RPMI7951 (cell line): ENCODE data around the gene PKD1. TPM values are rescaled to one million over a fixed set of nuclear protein-coding genes. Genes with fewer than 3 reads are reported as not detected.
"Not testable (repeated sequence)": the region's sequence is repeated elsewhere in the genome, so short reads cannot be mapped to it uniquely, and the experiment has no call there.

Source experiments
- DNase-seq: peaks from one replicate; pipeline ENCODE4 v3.0.0-alpha.2; 2012; ENCODE audit warnings: low read depth
- total RNA-seq: library from RNA; depleted of rRNA; stranded (reverse); fragments of >200 nt; shearing (Covaris generic); gene quantifications from 2 replicates; pipeline ENCODE4 v1.2.3, GENCODE V29; 2014

The PKD1 gene
- total RNA-seq, 1 experiment from 2014 or later: 19.1 TPM

DNA sequence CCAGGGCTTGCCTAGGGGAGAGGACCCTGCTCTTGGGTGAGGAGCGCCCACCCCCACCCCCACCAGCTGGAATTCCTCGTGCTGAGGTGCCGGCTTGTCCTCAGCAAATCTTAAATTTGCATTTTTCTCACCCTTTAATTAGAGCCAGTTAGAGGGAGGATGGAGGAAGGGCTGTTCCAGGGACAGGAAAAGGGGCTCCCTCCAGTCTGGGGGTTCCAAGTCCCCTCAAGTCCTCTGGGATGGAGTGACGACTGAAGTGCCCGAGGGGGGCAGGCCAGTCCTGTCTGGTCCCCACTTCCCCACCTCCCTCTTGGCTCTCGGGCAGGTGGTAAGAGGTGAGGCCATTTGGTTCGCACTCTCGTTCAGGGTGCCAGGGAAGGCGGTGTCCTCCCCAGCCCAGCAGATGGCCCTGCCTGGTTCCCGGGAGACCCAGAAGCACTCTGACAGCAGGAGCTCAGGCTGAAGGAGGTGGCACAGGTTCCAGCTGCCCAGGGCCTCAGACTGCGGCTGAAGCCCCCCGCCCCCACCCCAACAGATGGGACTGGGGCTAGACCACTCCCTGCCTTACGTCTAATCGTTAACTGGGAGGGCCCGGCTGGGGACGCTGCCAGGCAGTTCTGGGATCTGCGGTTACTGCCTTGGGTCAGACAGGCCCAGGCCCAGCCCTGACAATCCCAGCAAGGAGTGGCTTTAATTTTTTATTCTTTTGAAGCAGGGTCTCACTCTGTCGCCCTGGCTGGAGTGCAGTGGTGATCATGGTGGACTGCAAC, 14.9 kb upstream of the PKD1 start:
- no peak for DNase-seq

DNA sequence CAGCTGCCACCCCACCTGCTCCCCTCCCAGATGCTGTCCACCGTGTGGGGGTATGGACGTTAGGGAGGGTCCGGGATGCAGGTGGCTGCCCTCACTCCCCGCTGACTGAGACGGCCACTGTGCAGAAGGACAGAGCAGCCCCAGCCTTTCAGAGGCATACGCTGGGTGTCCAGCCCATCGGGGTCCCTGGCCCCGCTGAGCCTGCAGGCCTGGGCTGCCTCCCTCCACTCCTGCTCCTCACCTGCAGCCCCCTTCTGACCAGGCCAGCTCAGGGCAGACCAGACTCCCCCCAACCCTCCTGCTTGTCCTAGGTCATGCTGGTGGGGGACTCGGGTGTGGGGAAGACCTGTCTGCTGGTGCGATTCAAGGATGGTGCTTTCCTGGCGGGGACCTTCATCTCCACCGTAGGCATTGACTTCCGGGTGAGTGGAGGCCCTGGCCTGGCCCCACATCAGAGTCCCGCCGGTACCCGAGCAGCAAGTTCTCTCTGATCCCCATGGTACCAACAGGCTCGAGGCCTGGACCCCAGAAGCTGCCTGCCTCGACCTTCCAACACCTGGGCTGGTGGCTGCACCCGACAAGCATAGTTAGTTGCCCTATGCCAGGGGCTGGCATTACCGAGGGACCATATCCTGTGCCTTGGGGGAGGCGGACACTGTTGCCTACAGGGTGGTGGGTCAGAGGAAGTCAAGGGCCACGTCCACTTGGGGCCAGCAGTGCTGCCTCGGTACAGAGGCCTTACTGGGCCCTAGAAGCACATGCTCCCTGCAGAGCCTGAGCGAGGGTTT, 14.1 kb upstream of the PKD1 start:
- DNase-seq: peak; percentile 7

DNA sequence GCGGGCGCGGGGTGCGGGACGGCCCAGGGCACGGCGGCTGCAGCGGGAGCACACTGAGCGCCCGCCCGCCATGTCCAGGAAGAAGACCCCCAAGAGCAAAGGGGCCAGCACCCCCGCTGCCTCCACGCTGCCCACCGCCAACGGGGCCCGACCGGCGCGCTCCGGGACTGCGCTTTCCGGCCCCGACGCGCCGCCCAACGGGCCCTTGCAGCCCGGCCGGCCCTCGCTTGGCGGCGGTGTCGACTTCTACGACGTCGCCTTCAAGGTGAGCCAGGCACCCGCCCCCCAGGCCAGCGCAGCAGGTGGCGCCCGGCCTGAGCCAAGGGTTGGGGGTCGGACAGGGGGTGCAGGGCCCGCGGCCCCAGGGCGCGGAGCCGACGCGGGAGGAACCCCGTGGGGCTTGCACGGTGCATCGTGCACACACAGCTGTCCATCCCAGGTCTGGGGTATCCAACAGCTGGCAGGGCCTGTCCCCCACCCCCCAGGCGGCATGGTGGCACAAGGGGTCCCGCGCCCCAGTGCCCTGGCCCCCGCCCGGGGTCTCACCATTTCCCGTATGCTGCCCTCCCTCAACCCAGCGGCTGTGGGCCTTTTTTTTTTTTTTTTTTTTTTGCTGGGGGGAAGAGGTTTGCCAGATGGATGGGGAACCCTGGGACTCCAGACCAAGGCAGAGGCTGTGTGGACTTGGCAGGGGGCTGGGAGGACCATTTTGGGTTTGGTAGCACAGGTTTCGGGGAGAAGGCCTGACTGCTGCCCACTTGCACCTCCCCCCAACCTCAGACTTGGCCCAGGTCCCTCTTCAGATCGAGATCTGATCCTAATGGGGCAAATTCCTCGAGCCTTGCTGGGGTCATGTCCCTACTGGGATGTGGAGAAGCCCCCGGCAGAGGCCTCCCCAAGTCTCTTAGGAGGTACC, 13.3 kb upstream of the PKD1 start:
- peak; percentile 22 for DNase-seq

DNA sequence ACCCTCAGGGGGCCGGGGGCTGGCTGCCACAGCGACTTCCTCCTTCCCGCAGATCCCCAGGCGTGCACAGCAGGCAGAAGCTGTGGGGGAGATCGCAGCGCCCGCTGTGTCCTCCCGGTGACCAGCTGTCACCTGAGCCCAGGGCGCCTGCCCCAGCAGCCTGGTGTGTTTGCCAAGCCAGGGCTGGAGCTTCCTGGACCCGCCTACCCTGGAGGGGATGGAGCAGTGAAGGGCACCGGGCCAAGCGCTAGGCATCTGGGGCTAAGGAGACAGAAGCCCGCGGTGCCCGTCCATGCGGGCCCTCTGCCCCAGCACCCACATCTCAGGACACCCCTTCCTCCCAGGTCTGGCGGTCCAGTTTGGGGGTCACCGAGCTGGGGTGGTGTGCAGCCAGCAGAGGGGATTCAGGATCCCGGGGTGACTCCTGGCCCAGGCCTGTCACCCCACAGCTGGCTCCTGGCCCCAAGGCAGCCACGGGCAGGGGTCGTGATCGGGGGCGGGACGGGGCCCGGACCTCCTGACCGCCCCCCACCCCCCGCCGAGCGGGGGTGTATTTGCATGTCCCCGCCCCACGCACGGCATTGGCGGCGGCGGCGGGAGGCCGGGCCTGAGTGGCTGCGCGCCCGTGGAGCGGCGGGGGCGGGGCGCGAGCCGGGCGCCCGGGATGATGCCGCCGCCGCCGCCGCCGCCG, 12.4 kb upstream of the PKD1 start, which contains the start of gene RAB26:
Gene RAB26 (plus strand): TSS at position 645 of the 691 bp plus-strand sequence. CDS start 159 bp downstream, outside the sequence.
- DNase-seq: peak; percentile 63

DNA sequence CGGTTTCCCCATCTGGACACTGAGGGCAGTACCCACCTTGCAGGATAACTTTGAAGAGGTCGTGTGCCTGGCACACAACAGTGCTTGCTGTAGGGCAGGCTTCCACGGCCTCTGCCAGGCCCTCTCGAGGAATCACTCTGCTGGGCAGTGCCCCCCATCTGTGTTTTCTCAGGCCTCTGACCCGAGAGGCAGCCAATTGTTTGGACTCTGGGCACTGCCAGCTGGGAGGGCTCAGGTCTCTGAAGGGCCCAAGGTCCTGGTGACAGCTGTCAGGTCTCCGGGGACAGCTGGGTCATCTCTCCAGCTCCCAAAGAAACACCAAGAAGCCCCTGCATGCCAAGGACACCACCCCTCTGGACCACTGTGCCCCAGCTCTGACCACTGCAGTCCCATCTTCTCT, 11.7 kb upstream of the PKD1 start:
- no peak for DNase-seq

DNA sequence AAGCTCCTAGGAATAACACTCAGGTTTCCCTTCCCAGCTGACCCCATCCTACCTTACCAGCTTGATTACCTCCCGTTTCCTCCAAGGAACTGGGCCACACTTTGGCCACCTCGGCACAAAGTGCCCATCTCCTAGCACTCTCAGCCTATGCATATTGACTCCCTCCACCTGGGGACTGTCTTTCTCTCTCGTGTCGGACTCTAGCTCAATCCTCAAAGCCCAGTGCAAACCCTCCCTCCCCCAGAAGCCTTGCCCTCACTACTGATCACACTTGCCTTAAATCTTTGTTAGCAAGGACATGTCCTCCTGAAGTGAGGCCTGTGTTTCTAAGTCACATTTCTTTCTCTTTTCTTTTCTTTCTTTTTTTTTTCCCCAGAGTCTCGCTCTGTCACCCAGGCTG, 10.1 kb upstream of the PKD1 start:
- DNase-seq: no peak

DNA sequence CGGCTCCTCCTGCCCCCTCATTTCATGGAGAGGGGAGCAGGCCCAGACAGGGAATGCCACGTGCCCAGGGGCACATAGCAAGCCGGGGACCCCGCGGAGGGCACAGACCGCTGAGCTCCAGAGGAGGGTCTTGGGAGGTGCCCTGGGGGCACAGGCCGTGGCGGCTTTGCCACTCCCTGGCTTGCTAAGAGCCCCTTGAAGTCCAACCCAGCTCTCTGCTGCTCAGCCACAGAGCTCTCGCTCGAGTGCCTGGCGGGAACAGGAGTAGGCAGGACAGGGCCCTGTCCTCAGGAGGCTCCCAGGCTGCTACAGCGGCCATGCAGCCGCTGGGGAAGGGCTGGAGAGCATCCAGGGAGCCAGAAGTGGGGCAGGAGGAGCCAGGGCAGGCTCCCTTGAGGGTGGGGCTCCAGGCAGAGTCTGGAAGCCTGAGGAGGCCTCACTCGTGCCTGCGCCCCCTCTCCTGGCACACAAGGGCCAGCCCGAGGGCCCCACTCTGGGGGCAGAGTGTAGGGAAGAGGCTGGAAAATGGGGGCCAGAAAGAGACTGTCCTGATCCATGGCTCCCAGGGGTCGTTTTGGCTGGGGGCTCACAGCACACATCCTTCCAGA, 8.3 kb upstream of the PKD1 start:
- no peak for DNase-seq

DNA sequence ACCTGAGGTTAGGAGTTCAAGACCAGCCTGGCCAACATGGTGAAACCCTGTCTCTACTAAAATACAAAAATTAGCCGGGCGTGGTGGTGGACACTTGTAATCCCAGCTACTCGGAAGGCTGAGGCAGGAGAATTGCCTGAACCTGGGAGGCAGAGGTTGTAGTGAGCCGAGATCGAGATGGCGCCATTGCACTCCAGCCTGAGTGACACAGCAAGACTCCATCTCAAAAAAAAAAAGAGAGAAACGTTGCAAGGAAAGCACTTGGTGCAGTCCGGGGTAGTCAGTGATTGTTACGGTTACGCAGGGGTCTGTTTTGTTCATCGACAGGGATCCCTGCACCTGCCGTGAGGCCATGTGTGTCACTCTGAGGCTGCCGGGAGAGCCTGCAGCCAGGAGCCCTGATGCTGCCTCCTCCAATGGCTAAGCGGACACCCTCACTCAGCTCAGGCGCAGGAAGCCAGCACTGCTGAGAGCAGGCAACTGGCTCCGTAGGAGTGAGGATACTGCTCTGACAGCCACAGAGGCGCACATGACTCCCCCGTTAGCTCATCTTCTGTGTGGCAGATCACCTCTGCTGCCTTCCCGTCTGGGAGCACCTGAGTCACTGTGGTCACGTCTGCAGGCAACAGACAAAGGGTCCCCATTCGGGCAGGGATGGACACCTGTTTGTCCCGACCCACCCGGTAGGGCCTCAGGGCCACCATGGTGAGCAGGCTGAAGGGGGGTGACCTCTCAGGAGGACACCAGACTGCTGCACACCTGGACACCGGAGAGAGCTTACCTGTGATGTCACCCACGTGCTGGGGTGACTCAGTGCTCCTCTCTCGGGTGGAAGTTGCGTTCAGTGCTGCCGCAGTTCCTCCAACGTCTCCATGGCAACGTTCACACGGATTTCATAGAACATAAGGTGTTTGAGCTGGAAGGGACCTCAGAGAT, 7.5 kb upstream of the PKD1 start:
- peak; percentile 16 for DNase-seq

DNA sequence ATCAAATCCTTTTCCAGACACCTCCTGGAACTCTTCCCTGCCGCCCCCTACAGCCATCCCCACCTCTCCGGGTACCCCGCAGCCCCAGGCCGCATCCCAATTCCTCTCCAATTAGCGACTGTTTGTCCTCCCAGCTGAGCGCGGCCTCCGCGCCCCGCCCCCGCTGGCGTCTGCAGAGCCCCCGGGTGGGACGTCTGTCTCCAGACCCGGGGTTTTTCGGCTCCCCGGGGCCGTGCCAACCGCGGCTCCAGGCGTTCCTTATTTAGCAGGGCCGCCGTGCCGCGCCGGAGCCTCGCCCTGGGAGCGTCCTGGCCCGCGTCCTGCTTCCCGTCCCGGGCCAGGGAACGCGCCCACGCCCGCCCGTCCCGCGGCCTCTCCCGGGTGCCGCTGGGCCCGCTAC, 627 bp downstream of the PKD1 start:
- DNase-seq: not testable (repeated sequence)

DNA sequence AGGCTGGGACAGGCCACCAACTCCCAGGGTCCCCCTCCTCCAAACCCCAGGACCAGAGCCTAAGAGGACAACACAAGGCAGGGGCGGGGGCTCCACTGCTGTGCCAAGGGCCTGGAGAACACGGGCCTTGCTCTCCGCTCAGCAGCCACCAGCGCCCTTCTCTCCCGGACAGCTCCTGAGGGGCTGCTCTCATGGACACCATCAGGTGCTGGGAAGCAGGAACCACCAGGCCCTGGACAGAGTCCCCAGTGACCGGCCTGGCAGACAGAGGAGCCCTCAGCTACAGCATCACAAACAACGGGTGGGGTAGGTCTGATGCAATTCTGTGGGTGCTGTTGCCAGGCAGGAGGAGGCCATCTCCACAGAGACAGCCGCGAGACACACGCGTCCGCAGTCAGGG, 1.9 kb downstream of the PKD1 start:
- not testable (repeated sequence) for DNase-seq

DNA sequence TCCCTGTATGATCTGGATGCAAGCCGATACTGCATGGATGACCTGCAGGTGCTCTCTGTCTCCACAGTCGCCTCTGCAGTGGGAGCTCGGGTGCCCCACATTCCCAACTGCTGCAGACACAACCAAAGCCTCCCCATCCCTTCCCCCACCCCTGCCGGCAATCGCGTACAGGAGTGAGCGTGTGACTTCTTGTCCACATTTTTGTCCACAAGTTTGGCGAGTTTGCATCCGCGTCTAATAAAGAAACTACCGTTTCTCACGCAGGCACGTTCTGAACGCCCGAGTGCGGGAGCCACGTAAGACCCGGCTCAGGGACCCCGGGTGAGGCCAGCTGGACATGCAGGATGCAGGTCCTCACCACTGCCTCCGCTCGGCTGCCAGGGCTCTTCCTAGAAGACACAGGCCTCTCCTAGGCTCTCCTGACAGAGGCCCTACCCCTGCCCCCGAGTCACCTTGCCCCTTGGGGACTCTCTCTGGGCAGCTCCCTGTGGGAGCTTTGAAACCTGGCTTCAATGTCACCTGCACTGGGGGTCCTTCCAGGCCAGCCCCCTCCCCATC, 5.7 kb downstream of the PKD1 start:
- DNase-seq: peak; percentile 56

DNA sequence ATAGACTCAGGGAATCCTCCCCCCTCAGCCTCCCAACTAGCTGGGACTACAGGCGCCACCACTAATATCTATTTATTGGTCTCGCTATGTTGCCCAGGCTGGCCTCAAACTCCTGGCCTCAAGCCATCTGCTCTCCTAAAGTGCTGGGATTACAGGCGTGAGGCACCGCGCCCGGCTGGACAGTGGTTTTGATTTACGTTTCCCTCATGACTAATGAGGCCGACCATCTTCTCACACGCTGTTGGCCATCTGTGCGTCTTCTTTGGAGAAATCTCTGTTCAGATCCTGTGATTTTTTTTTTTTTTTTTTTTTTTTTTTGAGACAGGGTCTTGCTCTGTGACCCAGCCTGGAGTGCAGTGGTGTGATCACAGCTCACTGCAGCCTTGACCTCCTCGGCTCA, 6.4 kb downstream of the PKD1 start:
- peak; percentile 87 for DNase-seq

DNA sequence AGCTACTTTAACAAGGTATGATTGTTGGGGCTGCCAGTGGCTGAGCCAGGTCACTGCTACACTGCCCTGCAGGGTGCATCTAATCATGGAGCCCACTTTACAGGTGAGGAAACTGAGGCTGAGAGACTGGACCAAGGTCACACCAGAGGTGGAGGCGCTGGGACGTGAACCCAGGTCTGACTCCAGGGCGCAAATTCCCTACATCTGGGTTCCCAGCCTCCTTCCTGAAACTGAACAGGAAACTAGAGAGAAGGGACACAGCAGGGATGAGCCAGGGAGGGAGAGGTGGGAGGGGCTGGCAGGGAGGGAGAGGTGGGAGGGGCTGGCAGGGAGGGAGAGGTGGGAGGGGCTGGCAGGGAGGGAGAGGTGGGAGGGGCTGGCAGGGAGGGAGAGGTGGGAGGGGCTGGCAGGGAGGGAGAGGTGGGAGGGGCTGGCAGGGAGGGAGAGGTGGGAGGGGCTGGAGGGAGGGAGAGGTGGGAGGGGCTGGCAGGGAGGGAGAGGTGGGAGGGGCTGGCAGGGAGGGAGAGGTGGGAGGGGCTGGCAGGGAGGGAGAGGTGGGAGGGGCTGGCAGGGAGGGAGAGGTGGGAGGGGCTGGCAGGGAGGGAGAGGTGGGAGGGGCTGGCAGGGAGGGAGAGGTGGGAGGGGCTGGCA, 7.9 kb downstream of the PKD1 start:
- peak; percentile 65 for DNase-seq

DNA sequence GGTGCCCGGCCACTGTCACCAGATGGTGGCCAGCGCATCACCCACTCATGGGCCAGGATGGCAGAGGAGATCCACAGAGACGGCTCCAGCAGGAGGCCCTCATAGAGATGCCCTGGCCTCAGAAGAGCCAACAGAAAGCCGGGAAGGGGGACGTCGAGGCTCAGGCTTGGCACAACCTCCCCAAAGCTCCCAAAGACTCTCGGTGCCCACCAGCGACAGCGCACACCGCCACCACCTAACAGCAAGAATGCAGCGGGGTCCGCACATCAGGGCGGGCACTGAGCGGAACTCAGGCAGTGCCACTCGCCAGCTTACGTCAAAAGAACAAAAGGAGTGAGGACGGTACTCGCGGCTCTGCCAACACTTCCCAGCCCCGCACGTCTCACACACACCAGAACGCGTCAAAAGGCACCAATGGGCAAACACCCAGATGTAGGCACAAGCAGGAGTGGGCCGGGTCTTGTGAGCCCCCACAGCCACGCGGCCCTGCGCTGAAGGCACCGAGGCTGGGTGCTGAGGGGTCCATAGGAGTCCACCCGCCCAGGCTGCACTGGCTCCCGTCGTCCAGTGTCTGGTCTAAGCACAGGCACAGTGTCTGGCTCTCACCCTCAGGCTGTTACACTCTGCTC, 8.7 kb downstream of the PKD1 start:
- DNase-seq: not testable (repeated sequence)

DNA sequence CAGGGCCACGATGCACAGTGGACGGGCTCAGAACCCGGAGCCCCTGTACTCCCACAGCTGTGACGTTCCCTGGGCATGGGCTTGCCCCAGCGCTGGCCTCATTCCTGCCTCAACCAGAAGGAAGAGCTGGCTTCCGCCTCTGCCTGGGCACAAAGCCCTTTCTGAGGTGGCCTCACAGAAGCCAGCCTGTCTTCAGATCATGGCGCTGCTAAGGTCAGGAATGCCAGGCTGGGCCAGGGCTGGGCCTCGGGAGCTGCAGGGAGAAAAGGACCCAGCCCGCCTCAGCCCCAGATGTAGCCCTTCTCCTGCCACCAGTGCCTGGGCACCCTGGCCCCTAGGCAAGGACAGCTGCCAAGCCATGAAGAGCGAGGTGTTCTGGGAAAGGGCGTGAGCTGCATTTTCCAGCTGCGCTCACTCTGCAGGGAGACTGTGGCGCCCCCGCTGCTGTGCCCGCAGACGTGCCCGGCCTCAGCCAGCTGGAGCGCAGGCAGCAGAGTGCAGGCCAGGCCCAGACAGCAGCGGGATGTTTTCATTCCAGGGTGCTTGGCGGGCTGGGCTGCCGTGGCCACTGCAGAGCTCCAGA, 9.4 kb downstream of the PKD1 start:
- DNase-seq: not testable (repeated sequence)

DNA sequence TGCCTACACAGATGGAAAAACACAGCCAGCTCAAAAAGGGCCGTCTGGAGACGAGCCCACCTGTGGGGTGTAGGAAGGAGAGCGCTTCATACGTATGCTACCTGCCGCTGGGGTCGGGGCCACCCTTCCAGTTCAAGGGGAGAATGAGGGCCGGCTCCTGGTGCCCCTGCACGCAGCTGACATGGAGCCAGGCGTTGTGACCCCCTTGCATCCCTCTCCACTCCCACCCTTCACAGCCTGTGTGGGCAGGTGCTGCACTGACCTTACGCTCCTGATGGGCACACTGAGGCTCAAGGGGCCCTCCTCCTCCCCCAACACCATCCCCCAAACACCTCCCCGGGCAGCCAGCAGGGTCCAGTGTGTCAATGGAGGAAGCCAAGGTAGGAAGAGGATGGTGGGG, 10.1 kb downstream of the PKD1 start:
- not testable (repeated sequence) for DNase-seq

DNA sequence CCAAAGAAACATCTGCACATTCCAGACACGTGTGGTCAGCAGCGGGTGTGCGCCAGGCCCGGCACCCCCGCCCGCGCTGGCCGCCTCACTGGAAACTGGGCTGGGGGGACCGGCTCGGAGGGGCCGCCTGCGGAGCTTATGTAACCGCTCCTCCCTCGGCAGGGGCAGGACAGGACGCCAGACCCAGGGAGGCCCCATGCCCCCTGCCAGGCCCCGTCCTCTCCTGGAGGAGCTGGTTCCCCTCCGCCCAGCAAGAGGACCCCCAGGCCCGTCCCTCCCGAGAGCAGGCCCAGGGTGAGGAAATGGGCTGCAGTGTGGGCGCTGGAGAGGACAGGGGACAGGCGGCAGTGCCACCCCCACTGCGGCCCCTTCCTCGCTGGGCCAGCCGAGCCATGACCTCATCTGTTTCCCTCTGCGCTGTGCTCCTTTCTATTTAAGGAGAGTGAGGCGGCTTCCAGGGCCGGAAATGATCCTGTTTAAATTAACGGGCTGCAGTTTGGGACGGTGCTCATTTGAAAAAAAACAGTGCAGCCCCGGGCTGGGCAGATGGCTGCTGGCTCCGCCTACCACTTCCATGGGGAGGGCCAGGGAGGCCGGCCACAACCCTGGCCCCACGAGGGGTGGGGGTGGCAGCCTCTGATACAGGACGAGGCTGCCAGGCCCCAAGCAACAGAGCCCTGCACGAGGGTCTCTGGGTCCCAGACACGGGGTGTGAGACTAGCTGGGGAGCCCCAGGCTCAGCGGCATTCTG, 10.8 kb downstream of the PKD1 start:
- peak; percentile 90 for DNase-seq
